ENCODE data around the gene GDF7. TPM values are rescaled to one million over a fixed set of nuclear protein-coding genes. Genes with fewer than 3 reads are reported as not detected.
A peak's percentile ranks its signal among the peaks of the same experiment; 100 is the strongest.

Gene GDF7
- total and polyA plus RNA-seq, 4 donors: 0.74 to 1.7 (median 1.2) TPM

GRCh38 chr2:20635113-20635510 is 31.8 kb upstream of the GDF7 start:
- H3K27ac ChIP-seq (ENCODE audit: low read depth, low read length): peak overlapping the region; percentile 36
- peak in 2 of 6 donors; percentile 56 to 73 for DNase-seq (ENCODE audit: low read depth in 4 of 6, low spot score in 6 of 6)

GRCh38 chr2:20635675-20636584 is 31.0 kb upstream of the GDF7 start:
- no peak overlapping the region for H3K4me3 ChIP-seq (ENCODE audit: low read depth, low read length)
- peak in 4 of 6 donors; percentile 79 to 96 (median 88) for DNase-seq (ENCODE audit: low read depth in 4 of 6, low spot score in 6 of 6)
- no peaks in the 10 kb centered on the region for H3K27me3 ChIP-seq (ENCODE audit: control insufficient read depth, insufficient read depth, low read length)
- H3K9me3 ChIP-seq (ENCODE audit: control insufficient read depth, insufficient read depth, low read length): no peaks in the 10 kb centered on the region
- H3K27ac ChIP-seq (ENCODE audit: low read depth, low read length): peak overlapping the region; percentile 36
- 21% methylated on average over 24 of the region's 32 CpGs for WGBS (ENCODE audit: insufficient coverage)
- peaks cover 64% of the 10 kb centered on the region for H3K36me3 ChIP-seq (ENCODE audit: control insufficient read depth, insufficient read depth, low read length)
- H3K4me1 ChIP-seq (ENCODE audit: control insufficient read depth, insufficient read depth, low read length): peaks cover 42% of the 10 kb centered on the region

More at GRCh38 chr2:20635113-20635510, 31.8 kb upstream of the GDF7 start:
- Histone ChIP-seq H3K4me1 (ENCODE audit: control insufficient read depth, insufficient read depth, low read length) (peaks cover 35% of the 10 kb centered on the region), H3K9me3 (ENCODE audit: control insufficient read depth, insufficient read depth, low read length) (no peaks in the 10 kb centered on the region), H3K36me3 (ENCODE audit: control insufficient read depth, insufficient read depth, low read length) (peaks cover 61% of the 10 kb centered on the region), H3K4me3 (ENCODE audit: low read depth, low read length) (no peak overlapping the region), H3K27me3 (ENCODE audit: control insufficient read depth, insufficient read depth, low read length) (no peaks in the 10 kb centered on the region)
- WGBS (ENCODE audit: insufficient coverage): 0% methylated on average over 1 of the region's 5 CpGs

- peaks cover 73% of the 10 kb centered on the region for H3K36me3 ChIP-seq (ENCODE audit: control insufficient read depth, insufficient read depth, low read length)
- 65% methylated on average over 9 of the region's 13 CpGs for WGBS (ENCODE audit: insufficient coverage)
- no peaks in the 10 kb centered on the region for H3K9me3 ChIP-seq (ENCODE audit: control insufficient read depth, insufficient read depth, low read length)
- no peaks in the 10 kb centered on the region for H3K27me3 ChIP-seq (ENCODE audit: control insufficient read depth, insufficient read depth, low read length)
- peaks cover 52% of the 10 kb centered on the region for H3K4me1 ChIP-seq (ENCODE audit: control insufficient read depth, insufficient read depth, low read length)
- no peak overlapping the region for H3K4me3 ChIP-seq (ENCODE audit: low read depth, low read length)
- DNase-seq (ENCODE audit: low read depth in 4 of 6, low spot score in 6 of 6): peak in 1 of 6 donors; percentile 64
- H3K27ac ChIP-seq (ENCODE audit: low read depth, low read length): no peak overlapping the region
These were observed 29.8 kb upstream of the GDF7 start for GRCh38 chr2:20637147-20637546.

- peaks cover 58% of the 10 kb centered on the region for H3K4me1 ChIP-seq (ENCODE audit: control insufficient read depth, insufficient read depth, low read length)
- no peak for DNase-seq (ENCODE audit: low read depth in 4 of 6, low spot score in 6 of 6)
- no peak overlapping the region for H3K4me3 ChIP-seq (ENCODE audit: low read depth, low read length)
- 96% methylated on average over 13 of the region's 13 CpGs for WGBS (ENCODE audit: insufficient coverage)
- no peak overlapping the region for H3K27ac ChIP-seq (ENCODE audit: low read depth, low read length)
- peaks cover 76% of the 10 kb centered on the region for H3K36me3 ChIP-seq (ENCODE audit: control insufficient read depth, insufficient read depth, low read length)
- no peaks in the 10 kb centered on the region for H3K9me3 ChIP-seq (ENCODE audit: control insufficient read depth, insufficient read depth, low read length)
- H3K27me3 ChIP-seq (ENCODE audit: control insufficient read depth, insufficient read depth, low read length): no peaks in the 10 kb centered on the region
These were observed 28.9 kb upstream of the GDF7 start for GRCh38 chr2:20638014-20638413.

- H3K4me1 ChIP-seq (ENCODE audit: control insufficient read depth, insufficient read depth, low read length): peaks cover 55% of the 10 kb centered on the region
- WGBS (ENCODE audit: insufficient coverage): 94% methylated on average over 10 of the region's 15 CpGs
- no peaks in the 10 kb centered on the region for H3K9me3 ChIP-seq (ENCODE audit: control insufficient read depth, insufficient read depth, low read length)
- DNase-seq (ENCODE audit: low read depth in 4 of 6, low spot score in 6 of 6): peak in 1 of 6 donors; percentile 7
- no peaks in the 10 kb centered on the region for H3K27me3 ChIP-seq (ENCODE audit: control insufficient read depth, insufficient read depth, low read length)
- peaks cover 77% of the 10 kb centered on the region for H3K36me3 ChIP-seq (ENCODE audit: control insufficient read depth, insufficient read depth, low read length)
- no peak overlapping the region for H3K27ac ChIP-seq (ENCODE audit: low read depth, low read length)
- no peak overlapping the region for H3K4me3 ChIP-seq (ENCODE audit: low read depth, low read length)
These were observed 28.1 kb upstream of the GDF7 start for GRCh38 chr2:20638646-20639430.

GRCh38 chr2:20640411-20641122 is 26.4 kb upstream of the GDF7 start:
- Histone ChIP-seq H3K27ac (ENCODE audit: low read depth, low read length) (no peak overlapping the region), H3K4me1 (ENCODE audit: control insufficient read depth, insufficient read depth, low read length) (peaks cover 39% of the 10 kb centered on the region), H3K27me3 (ENCODE audit: control insufficient read depth, insufficient read depth, low read length) (no peaks in the 10 kb centered on the region), H3K4me3 (ENCODE audit: low read depth, low read length) (no peak overlapping the region), H3K9me3 (ENCODE audit: control insufficient read depth, insufficient read depth, low read length) (no peaks in the 10 kb centered on the region), H3K36me3 (ENCODE audit: control insufficient read depth, insufficient read depth, low read length) (peaks cover 85% of the 10 kb centered on the region)
- 60% methylated on average over 10 of the region's 14 CpGs for WGBS (ENCODE audit: insufficient coverage)
- DNase-seq (ENCODE audit: low read depth in 4 of 6, low spot score in 6 of 6): peak in 2 of 6 donors; percentile 58 to 70

GRCh38 chr2:20641123-20641985 is 25.6 kb upstream of the GDF7 start:
- 76% methylated on average over 23 of the region's 23 CpGs for WGBS (ENCODE audit: insufficient coverage)
- no peak for DNase-seq (ENCODE audit: low read depth in 4 of 6, low spot score in 6 of 6)
- H3K36me3 ChIP-seq (ENCODE audit: control insufficient read depth, insufficient read depth, low read length): peaks cover 86% of the 10 kb centered on the region
- no peak overlapping the region for H3K27ac ChIP-seq (ENCODE audit: low read depth, low read length)
- H3K9me3 ChIP-seq (ENCODE audit: control insufficient read depth, insufficient read depth, low read length): no peaks in the 10 kb centered on the region
- peaks cover 31% of the 10 kb centered on the region for H3K4me1 ChIP-seq (ENCODE audit: control insufficient read depth, insufficient read depth, low read length)
- H3K4me3 ChIP-seq (ENCODE audit: low read depth, low read length): no peak overlapping the region
- H3K27me3 ChIP-seq (ENCODE audit: control insufficient read depth, insufficient read depth, low read length): no peaks in the 10 kb centered on the region

GRCh38 chr2:20642055-20642971 is 24.6 kb upstream of the GDF7 start:
- DNase-seq (ENCODE audit: low read depth in 4 of 6, low spot score in 6 of 6): peak in 3 of 6 donors; percentile 56 to 90 (median 89)
- Histone ChIP-seq H3K4me1 (ENCODE audit: control insufficient read depth, insufficient read depth, low read length) (peaks cover 25% of the 10 kb centered on the region), H3K27me3 (ENCODE audit: control insufficient read depth, insufficient read depth, low read length) (no peaks in the 10 kb centered on the region), H3K4me3 (ENCODE audit: low read depth, low read length) (no peak overlapping the region), H3K27ac (ENCODE audit: low read depth, low read length) (no peak overlapping the region), H3K36me3 (ENCODE audit: control insufficient read depth, insufficient read depth, low read length) (peaks cover 89% of the 10 kb centered on the region), H3K9me3 (ENCODE audit: control insufficient read depth, insufficient read depth, low read length) (no peaks in the 10 kb centered on the region)
- WGBS (ENCODE audit: insufficient coverage): 32% methylated on average over 24 of the region's 26 CpGs
